Transverse colon (tissue), 4 donors: ENCODE measurements around the gene C5orf46.

ENCODE experiments used
- EP300 ChIP-seq: sonication (generic); formaldehyde crosslinking; IDR thresholded peaks from one replicate; pipeline ENCODE4 v1.6.1; 2017; ENCODE audit warnings: antibody characterized with exemption, low read depth
- POLR2A ChIP-seq: fragments of 450-650 bp; IDR thresholded peaks from one replicate; pipeline ENCODE4 v1.6.1; 2016; ENCODE audit warnings: antibody characterized with exemption, mild to moderate bottlenecking, moderate library complexity
- POLR2AphosphoS5 ChIP-seq, 3 donors: sonication (generic); formaldehyde crosslinking; IDR thresholded peaks; one replicate each; pipeline ENCODE4 v1.6.1; 2016; ENCODE audit warnings: antibody characterized with exemption in 3 of 3
- TF ChIP-seq, protein P1 (sequence below), 5 experiments: fragments of 200-600 bp in 3 of 5; fragments of 450-650 bp in 2 of 5; sonication (generic) in 3 of 5; IDR thresholded peaks; 1 replicate in 2 of 5; 2 replicates in 3 of 5; pipeline ENCODE4 v1.5.1; 2016 to 2017; ENCODE audit warnings: antibody characterized with exemption in 5 of 5, inconsistent platforms in 3 of 5, mild to moderate bottlenecking in 2 of 5, moderate library complexity in 1 of 5

GRCh38 chr5:147845618-147846017 is 60.7 kb downstream of the C5orf46 start:
- TF ChIP-seq, protein P1, sequence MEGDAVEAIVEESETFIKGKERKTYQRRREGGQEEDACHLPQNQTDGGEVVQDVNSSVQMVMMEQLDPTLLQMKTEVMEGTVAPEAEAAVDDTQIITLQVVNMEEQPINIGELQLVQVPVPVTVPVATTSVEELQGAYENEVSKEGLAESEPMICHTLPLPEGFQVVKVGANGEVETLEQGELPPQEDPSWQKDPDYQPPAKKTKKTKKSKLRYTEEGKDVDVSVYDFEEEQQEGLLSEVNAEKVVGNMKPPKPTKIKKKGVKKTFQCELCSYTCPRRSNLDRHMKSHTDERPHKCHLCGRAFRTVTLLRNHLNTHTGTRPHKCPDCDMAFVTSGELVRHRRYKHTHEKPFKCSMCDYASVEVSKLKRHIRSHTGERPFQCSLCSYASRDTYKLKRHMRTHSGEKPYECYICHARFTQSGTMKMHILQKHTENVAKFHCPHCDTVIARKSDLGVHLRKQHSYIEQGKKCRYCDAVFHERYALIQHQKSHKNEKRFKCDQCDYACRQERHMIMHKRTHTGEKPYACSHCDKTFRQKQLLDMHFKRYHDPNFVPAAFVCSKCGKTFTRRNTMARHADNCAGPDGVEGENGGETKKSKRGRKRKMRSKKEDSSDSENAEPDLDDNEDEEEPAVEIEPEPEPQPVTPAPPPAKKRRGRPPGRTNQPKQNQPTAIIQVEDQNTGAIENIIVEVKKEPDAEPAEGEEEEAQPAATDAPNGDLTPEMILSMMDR (IDR thresholded peaks at IDR 0.05): no peak
- no peak for TF ChIP-seq EP300
- no peak for TF ChIP-seq POLR2AphosphoS5 (IDR thresholded peaks at IDR 0.05)
- no peak for TF ChIP-seq POLR2A
